HG02642 (cell line): ENCODE data around the gene POLRMT.
A peak's percentile ranks its signal among the peaks of the same experiment; 100 is the strongest.

Experiments used
- ATAC-seq: cut with Tn5 transposase; IDR thresholded peaks from one replicate; pipeline ENCODE4 v1.9.1; 2021; ENCODE audit warnings: mild to moderate bottlenecking; ENCODE audit not compliant: unreplicated experiment, poor library complexity

Gene POLRMT

DNA sequence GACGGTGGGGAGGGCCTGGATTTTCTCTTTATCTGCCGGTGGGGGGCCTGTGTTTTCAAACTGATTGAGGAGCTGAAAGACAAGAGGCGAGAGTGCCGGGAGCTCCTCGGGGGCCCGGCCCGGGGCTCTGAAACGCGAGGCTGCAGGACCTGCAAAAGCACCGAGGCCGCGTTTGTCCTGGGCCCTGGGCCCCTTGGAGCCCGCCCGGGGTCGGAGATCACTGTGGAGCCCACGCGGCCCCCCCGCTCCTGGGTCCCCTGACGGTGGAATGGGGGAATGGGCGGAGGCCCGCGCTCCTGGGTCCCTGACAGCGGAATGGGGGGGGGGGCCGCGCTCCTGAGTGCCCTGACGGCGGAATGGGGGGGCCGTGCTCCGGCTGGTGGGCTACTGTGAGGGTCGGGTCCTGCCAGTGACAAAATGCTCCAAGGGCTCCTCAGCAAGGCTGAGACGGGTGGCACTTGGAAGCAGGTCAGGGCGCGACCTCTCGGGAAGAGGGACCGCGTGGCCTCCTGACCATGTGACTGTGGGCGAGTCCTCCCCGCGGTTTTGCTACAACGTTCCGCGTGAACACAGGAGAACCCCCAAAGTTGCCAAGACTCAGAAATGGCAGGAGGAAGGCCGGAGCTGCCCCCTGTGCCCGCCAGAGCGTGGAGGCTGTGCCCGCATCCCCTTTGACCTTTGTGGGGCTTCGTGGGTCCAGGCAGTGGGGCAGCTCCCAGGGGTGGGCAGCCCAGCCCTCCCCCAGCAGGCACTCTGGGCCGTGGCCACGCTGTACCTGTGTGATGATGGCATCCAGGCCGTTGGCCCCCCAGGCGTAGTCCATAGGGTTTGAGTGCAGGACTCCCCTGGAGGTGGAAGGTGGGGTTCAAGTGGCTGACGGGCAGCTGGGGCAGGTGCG lies 15.8 kb upstream of the POLRMT start:
- ATAC-seq, result no peak

DNA sequence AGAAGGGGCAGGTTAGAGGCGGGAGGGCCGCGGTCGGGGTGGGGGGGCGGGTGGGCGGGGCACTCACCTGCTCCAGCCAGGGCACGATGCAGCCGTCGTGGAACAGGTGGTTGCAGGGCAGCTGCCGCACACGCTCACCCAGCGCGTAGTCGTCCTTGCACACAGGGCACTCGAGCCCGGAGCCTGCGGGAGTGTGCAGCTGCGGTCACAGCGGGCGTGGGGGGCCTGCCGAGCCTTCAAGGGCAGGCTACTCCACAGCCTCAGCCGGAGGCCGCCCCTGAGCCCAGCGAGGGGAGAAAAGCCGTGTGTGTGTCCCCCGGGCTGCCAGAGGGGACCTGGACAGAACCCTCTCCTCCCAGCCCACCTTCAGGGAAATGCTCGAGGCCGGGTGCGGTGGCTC lies 15.0 kb upstream of the POLRMT start:
- no peak for ATAC-seq

DNA sequence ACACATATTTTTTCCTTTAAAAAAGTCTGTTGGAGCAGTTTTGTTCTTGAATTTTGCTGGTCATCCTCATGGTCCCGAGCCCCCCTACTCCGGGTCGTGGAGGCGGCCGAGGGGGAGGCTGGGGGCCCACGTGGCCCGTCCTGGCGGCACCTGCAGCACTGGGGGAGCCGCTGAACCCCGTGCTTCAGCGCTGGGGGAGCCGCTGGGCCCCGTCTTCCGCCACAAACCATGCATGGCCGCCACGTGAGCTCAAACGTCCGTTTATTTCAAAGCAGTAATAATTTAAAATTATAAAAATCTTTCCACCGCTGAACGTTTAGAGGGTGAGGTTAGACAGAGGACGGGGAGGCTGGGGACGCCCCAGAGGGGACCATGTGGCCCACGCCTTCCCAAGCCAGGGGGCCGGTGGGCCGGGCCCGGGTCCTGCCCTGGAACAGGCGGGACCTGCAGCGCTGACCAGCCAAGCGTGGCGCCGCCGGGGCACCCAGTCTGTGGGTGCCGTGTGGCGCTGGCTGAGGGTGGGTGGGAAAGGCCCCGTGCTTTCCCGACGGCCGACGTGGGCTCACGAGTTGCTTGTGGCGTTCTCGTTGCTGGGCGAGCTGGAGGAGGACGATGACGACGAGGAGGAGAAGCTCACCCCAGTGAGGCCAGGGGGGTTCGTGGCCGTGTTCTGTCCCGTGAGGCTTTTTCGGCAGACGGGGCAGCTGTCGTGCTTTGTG lies 14.4 kb upstream of the POLRMT start:
- ATAC-seq, result no peak

DNA sequence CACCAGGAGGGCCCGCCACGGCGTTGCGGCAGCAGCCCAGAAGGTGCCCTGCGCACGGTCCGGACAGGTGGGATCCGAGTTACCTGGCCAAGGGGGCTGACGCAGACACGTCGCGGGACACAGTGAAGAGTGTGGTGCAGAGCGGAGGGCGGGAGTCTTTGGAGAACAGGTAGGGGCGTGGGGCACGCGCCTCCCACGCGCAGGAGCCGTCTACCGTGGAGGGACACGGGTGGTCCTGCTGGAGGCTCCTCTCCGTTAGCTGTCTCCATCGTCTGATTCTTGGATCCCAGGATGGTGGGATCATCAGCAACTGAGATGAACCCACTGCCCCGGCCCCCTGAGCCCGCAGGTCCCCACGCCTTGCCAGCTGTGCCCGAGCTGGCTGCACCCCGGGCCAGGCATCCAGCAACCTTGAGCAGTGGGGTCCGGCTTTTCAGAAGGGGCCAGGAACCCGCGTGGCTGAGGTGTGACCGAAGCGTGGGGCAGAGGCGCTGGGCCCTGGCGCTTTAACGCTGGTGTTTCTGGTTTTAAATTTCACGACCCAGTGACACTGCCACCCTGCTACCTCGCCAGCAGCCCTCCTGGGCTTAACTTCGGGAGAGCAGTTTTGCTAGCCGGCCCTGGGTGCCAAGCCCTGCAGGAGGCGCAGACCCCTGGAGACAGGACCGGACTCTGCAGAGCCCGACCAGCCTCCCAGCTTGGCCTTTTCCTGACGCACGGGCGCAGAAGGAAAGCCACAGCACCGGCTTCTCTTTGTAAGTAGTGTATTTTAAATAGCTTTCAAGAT lies 13.6 kb upstream of the POLRMT start:
- no peak for ATAC-seq

DNA sequence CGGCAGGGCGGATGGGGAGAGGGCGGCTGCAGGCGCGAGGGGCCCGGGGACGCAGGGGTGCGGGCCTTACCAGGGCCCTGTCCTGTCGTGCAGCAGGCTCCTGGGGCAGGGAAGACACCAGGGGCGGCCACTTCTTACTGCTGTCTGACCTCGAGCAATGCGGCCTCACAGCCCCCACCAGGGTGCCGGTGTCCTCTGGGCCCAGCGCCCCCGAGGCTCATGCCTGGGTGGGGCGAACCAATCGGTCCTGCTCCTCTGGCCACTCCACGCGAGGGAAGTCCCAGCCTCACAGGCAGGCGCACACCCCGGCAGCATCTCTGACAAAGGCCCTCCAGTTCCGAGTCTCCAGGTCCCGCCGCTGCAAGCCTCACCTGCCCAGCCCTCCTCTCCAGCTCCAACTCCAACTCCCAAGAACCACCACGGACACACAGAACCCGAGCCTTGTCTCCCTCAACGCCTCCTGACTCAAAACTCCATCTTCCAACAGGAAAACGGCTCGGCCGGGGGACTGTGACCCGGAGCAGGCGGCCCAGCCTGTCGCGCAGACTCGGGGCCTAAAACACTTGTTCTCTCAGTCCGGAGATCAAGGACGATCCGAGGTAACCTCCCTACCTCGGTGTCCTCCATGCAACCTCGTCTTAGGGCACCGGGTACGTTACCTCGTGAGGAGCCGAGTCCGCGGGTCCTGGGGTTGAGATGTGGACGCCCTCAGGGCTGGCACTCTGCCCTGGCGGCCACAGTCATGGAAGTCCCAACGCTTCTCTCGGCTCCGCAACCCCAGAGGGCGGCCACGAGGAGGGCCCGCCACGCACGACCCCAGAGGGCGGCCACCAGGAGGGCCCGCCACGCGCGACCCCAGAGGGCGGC lies 12.8 kb upstream of the POLRMT start:
- no peak for ATAC-seq

DNA sequence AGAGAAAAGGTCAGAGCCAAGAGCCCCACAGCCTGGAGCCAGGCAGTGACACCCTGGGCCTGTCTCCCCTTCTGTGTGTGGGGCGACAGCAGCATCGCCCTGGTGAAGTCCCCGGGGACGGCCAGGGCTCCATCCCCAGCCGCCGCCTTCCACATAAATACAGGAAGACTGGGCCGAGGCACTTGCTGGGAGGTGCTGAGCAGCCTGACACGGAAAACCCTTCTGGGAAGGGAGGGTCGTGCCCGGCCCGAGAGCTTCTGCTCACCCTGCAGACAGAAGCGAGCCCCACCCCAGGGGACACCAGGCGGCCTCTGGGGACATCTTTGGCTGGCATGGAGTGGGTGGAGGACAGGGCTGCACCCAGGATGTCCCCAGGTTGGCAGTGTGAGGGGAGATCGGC lies 11.5 kb upstream of the POLRMT start:
- ATAC-seq, result no peak

DNA sequence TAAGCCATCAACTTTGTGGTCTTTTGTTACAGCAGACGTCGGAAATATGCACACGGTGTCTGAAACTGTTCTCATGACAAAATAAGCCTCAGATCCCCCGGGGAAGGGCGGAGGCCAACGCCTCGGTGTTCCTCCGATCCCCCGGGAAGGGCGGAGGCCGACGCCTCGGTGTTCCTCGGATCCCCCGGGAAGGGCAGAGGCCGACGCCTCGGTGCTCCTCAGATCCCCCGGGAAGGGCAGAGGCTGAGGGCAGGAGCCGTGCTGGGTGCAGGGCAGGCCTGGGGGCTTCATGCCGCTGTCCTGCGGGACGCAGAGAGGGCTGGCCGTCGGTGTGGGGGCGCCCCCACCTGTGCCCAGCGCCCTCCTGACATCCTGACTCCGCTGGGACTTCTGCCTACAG lies 11.0 kb upstream of the POLRMT start:
- ATAC-seq, result no peak

DNA sequence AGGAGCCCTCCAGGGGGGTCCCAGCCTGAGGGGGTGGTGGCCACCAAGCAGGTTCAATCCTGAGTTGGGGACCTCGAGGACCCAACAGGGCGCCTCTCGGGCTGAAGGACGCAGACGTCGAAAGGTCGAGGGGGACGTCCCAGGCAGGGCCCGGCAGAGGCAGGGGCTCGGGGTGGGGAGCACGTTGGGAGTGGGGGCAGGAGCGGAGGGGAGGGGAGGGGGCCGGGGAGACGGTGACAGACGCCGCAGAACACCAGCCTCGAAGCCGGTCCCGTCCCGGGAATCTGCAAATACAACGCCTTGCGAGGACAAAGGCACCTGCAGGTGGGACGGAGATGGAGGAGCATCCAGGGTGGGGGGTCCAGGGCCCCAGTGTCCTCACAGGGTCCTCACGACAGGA lies 10.4 kb upstream of the POLRMT start:
- no peak for ATAC-seq

DNA sequence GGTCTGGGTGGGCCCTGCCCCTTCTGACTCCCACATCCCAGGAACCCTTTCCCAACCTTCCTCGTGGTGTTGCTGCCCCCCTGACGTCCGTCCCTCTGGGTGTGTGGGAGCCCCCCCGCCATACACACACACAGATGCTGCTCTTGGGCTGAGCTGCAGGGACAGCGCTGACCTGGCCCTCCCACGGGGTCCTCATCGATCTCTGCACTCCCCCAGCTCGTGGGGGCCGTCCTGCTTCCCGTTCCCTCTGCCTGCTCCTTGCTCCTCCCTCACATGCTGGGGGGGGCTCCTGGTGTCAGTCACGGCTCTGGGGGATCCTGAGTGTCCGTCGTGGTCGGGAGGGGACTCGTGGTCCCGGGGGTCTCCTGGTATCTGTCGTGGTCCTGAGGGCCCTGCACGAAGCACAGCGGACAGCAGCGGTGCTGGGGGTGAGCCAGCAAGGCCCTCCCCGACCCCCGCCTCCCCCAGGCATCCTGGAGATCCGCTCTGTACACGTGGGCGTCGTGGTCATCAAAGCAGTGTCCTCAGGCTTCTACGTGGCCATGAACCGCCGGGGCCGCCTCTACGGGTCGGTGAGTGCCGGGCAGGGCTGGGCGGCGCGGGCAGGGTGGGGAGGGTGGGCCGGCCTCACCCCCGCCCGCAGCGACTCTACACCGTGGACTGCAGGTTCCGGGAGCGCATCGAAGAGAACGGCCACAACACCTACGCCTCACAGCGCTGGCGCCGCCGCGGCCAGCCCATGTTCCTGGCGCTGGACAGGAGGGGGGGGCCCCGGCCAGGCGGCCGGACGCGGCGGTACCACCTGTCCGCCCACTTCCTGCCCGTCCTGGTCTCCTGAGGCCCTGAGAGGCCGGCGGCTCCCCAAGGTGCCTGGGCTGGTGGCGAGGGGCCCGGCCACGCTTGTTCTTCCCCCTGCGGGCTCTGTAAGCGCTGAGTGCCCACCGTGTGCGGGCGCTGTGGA lies 9.7 kb upstream of the POLRMT start:
- ATAC-seq, result no peak

DNA sequence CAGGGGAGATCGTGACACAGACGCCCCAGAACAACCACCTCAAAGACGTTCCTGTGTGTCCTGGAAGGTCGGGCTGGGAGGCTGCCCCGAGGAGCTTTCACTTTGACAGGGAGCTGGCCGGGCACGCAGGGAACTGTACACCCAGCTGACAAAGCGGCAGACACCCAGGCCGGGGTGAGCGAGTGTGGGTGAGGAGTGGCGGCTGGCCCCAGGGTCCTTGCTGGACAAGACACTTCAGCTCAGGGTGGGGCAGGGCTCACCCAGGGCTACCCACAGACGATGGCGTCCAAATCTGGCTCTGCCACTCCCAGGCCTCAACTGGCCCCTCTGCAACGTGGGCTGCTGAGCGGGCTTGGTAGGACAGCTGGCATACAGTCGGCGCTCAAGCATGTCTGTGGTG lies 8.4 kb upstream of the POLRMT start:
- no peak for ATAC-seq

DNA sequence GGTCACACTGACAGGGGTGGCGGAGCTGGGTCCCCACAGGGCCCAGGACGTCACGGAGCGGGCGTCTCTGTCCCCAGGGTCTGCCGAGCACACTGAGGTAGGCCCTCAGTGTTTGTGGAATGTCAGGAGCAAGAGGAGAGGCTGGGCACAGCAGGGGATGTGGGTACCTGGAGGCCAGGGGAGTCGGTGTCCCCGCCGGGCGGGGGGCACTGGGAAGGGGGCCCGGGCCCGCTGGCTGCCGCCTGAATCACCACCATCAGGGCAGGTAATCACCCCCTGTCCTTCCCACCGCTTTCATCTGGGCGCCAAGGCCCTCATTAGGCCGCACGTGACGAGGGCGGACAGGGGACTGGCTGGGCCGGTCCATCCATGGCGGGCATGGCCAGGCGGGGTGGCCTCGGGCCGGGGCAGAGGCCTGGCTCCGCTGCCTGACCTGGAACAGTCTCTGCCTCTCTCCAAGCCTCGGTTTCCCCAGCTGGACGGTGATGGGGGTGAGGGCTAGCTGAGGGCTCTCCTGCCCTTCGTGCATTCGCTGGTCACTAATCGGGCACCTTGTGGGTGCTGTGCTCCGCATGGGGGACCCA lies 7.4 kb upstream of the POLRMT start:
- no peak for ATAC-seq

DNA sequence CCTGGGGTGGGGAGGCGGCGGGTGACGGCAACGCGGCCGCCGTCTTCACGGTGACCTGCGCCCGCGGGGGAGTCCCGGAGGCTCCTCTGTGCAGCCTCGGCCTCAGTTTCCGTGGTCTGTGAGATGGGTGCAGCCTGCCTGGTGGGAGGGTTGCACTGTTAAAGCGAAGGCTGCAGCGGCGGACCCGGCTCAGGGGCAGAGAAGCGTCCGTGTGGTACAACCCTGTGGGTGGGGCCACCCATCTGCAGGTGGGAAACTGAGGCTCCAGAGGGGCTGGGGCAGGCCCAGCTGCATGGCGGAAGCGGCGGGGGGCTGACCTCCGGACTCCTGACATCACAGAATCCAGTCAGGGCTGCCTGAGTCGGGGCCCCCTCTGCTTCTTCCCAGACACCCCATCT lies 6.8 kb upstream of the POLRMT start:
- ATAC-seq, result no peak

DNA sequence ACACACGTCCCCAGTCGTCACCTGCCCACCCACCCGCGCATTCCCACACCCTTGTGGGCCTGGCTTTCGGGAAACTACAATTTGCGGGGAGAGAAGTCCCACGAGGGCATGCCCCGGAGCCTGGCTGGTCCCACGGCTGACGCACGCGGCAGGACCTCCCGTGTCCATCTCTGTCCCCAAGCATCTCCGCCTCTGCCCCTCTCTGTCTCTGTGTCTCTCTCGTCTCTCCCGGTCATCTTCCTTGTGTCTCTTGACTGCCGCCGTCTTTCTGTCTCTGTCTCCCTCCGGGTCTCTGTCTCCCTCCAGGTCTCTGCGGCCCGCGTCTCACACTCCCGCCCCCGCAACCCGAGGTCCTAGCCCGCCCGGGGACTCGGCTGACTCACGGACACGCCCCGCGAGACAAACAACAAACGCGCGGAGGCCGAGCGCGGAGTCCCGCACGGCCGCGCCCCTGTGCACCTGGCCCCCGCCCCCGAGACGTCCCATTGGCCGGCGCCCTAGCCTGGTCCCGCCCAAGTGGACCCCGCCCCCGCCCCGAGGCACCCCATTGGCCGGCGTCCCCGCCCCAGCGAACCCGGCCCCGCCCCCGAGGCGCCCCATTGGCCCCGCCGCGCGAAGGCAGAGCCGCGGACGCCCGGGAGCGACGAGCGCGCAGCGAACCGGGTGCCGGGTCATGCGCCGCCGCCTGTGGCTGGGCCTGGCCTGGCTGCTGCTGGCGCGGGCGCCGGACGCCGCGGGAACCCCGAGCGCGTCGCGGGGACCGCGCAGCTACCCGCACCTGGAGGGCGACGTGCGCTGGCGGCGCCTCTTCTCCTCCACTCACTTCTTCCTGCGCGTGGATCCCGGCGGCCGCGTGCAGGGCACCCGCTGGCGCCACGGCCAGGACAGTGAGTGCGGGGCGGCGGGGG lies 6.2 kb upstream of the POLRMT start, which contains the start of gene FGF22:
TSS of gene FGF22 (plus strand) at position 627 of the 908 bp plus-strand sequence. CDS start at position 674, 47 bp downstream.
- peak; percentile 65 for ATAC-seq

DNA sequence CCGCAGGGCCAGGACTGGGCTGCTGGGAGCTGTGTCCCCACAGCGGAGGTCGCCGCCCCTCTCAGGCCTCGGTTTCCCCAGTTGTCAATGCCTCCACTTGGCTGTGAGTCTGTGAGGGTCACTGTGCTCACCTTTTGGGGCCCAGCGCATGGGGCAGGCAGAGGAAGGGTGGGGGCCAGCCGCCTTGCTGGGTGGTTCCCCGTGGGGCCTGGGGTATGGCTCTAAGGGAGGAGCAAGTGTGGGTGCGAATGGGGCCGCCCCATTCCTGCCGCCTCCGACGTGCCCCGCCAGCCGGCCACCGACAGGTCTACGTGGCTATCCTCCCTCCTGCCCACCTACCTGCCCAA lies 5.5 kb upstream of the POLRMT start:
- no peak for ATAC-seq

DNA sequence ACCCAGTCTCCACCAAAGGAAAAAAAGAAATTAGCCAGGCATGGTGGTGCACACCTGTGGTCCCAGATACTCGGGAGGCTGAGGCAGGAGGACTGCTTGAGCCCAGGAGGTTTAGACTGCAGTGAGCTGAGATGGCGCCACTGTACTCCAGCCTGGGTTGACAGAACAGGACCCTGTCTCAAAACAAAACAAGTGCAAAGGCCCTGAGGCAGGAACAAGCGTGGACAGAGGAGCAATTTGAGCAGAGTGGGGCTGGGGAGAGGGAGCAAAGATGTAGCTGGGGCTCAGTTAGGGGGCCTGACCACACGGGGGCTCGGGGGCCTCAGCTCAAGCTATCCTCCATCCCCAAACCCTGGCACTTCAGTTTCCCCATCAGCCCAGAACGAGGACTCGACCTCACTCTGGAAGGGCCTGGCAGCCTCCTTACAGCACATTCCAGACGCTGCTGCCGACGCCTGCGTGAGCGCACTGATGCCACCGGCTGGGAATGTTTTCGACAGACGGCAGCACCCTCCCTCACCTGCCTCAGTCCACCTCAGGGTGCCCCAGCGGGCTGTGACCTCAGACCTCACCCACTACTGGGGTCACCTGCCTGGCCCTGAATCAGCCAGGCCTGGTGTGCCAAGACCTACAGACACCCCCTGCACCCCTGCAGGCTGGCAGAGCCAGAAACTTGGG lies 1.8 kb upstream of the POLRMT start:
- ATAC-seq, result no peak

DNA sequence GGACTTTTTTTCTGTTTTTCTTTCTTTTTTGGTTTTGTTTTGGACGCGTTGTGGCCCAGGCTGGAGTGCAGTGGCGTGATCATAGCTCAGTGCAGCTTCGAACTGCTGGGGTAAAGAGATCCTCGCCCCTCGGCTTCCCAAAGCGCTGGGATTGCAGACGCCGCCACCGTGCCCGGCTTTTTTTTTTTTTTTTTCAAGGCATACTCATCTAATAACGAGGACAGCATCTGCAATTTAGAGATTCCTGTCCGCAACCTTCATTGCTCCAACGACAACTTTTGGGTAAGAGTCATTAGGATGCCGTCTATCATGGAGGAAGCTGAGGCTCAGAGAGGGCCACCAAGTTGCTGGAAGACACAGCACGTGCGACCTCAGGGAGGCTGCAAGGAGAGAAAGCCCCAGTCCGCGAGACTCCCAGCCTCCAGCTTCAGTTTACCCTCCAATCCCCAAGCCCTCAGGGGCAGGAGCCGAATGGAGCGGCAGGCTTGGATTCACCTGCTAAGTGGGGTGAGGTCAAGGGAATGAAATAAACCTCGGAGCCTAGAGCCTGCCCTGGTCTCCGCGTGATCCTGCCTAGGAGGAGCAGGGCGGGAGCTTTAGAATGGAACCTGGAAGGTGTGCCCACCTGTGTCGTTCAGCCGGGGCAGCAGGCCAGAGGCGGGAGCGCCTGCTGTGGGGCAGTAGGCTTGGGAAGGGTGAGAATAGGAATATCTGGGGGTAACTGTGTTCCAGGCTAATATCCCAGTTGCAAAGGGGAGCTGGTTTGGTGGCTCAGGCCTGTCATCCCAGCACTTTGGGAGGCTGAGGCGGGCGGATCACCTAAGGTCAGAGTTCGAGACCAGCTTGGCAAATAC lies 676 bp upstream of the POLRMT start:
- no peak for ATAC-seq
